Liver (tissue), 9 donors: Measurements from ENCODE around the gene CROT. TPM values are rescaled to one million over a fixed set of nuclear protein-coding genes. Genes with fewer than 3 reads are reported as not detected.

Experiments used
- DNase-seq: peaks from one replicate; pipeline ENCODE4 v3.0.0-alpha.2; 2017; ENCODE audit warnings: low spot score
- H3K27ac ChIP-seq, 2 donors: one replicate each; pipeline ENCODE4 v1.7.0; 2013; ENCODE audit warnings: inconsistent platforms in 2 of 2, low read length in 2 of 2, control low read depth in 1 of 2, low read depth in 1 of 2, mild to moderate bottlenecking in 1 of 2
- H3K27me3 ChIP-seq, 4 donors: one replicate each; pipeline versions ENCODE4 v1.6.1 to v1.7.0; 2013; ENCODE audit warnings: low read length in 3 of 4, inconsistent platforms in 1 of 4, mild to moderate bottlenecking in 1 of 4, moderate library complexity in 1 of 4; ENCODE audit not compliant: control insufficient read depth in 4 of 4, insufficient read depth in 4 of 4
- H3K36me3 ChIP-seq, 4 donors: one replicate each; pipeline versions ENCODE4 v1.6.1 to v1.7.0; 2013; ENCODE audit warnings: low read length in 3 of 4, mild to moderate bottlenecking in 3 of 4, low read depth in 1 of 4, moderate library complexity in 1 of 4; ENCODE audit not compliant: control insufficient read depth in 4 of 4, insufficient read depth in 3 of 4
- H3K4me1 ChIP-seq, 4 donors: one replicate each; pipeline versions ENCODE4 v1.6.1 to v1.7.0; 2013; ENCODE audit warnings: low read length in 3 of 4, mild to moderate bottlenecking in 3 of 4, moderate library complexity in 1 of 4; ENCODE audit not compliant: control insufficient read depth in 4 of 4, insufficient read depth in 4 of 4
- H3K4me3 ChIP-seq, 3 donors: one replicate each; pipeline versions ENCODE4 v1.6.1 to v1.7.0; 2013; ENCODE audit warnings: low read length in 3 of 3, control low read depth in 1 of 3, low read depth in 1 of 3, mild to moderate bottlenecking in 1 of 3
- H3K9ac ChIP-seq, 2 donors: one replicate each; pipeline ENCODE4 v1.7.0; 2013; ENCODE audit warnings: low read length in 2 of 2, mild to moderate bottlenecking in 2 of 2, moderate library complexity in 2 of 2, control low read depth in 1 of 2, low read depth in 1 of 2
- H3K9me3 ChIP-seq, 4 donors: one replicate each; pipeline versions ENCODE4 v1.6.1 to v1.7.0; 2013; ENCODE audit warnings: low read length in 3 of 4; ENCODE audit not compliant: control insufficient read depth in 4 of 4
- ATF3 ChIP-seq: IDR thresholded peaks from 2 replicates; pipeline ENCODE4 v1.6.1; 2016; ENCODE audit warnings: antibody characterized with exemption
- EGR1 ChIP-seq, 2 donors: IDR thresholded peaks; 2 replicates each; pipeline ENCODE4 v1.6.1; 2016 to 2018; ENCODE audit warnings: antibody characterized with exemption in 2 of 2, low read depth in 2 of 2
- FOXA1 ChIP-seq: IDR thresholded peaks from 2 replicates; pipeline ENCODE4 v1.6.1; 2016; ENCODE audit warnings: antibody characterized with exemption
- FOXA2 ChIP-seq: IDR thresholded peaks from 2 replicates; pipeline ENCODE4 v1.6.1; 2016; ENCODE audit warnings: antibody characterized with exemption
- HNF4G ChIP-seq: IDR thresholded peaks from 2 replicates; pipeline ENCODE4 v1.6.1; 2016; ENCODE audit warnings: antibody characterized with exemption
- JUND ChIP-seq, 2 donors: IDR thresholded peaks; 2 replicates each; pipeline ENCODE4 v1.6.1; 2016; ENCODE audit warnings: antibody characterized with exemption in 2 of 2
- NR2F2 ChIP-seq: IDR thresholded peaks from 2 replicates; pipeline ENCODE4 v1.6.1; 2016; ENCODE audit warnings: antibody characterized with exemption
- RXRA ChIP-seq, 2 donors: IDR thresholded peaks; 2 replicates each; pipeline ENCODE4 v1.6.1; 2017 to 2018; ENCODE audit warnings: antibody characterized with exemption in 2 of 2, mild to moderate bottlenecking in 1 of 2
- SP1 ChIP-seq: IDR thresholded peaks from 2 replicates; pipeline ENCODE4 v1.6.1; 2018; ENCODE audit warnings: antibody characterized with exemption, mild to moderate bottlenecking
- TAF1 ChIP-seq: conservative IDR thresholded peaks from 2 replicates; pipeline ENCODE4 v1.6.1; 2016; ENCODE audit warnings: antibody characterized with exemption, mild to moderate bottlenecking
- YY1 ChIP-seq: IDR thresholded peaks from 2 replicates; pipeline ENCODE4 v1.6.1; 2016; ENCODE audit warnings: antibody characterized with exemption, mild to moderate bottlenecking
- WGBS: extraction: QIAGEN DNeasy Blood & Tissue Kit; methylation state at CpG from one replicate; pipeline ENCODE4 v1.1.7; 2013; 5-methylcytosine and 5-hydroxymethylcytosine counted together
- polyA plus RNA-seq, 2 donors: library from polyadenylated mRNA; stranded (reverse) in 1 of 2; unstranded in 1 of 2; fragments of 200-250 nt in 1 of 2; fragments of >200 nt in 1 of 2; fragmentation: Nextera tagmentation in 1 of 2; extraction: Ambion mirVana in 1 of 2; gene quantifications; one replicate each; pipeline versions ENCODE4 v1.2.1 to v1.2.3, GENCODE V29; 2013 to 2015
- total RNA-seq, 2 donors: library from RNA; depleted of rRNA; stranded (reverse); fragments of >200 nt; gene quantifications; one replicate each; pipeline ENCODE4 v1.2.3, GENCODE V29; 2014
- TF ChIP-seq, protein P1 (sequence below): IDR thresholded peaks from 2 replicates; pipeline ENCODE4 v1.6.1; 2016; ENCODE audit warnings: antibody characterized with exemption, mild to moderate bottlenecking
- TF ChIP-seq, protein P2 (sequence below): fragments of 150-350 bp; IDR thresholded peaks from 2 replicates; pipeline ENCODE4 v1.5.1; 2017; ENCODE audit warnings: improper control_type of control experiment, low read depth, low read length; ENCODE audit not compliant: missing input control
- TF ChIP-seq, protein P3 (sequence below): IDR thresholded peaks from 2 replicates; pipeline ENCODE4 v1.6.1; 2016; ENCODE audit warnings: antibody characterized with exemption
- donor health status: healthy.
- donor health status: healthy.
- donor health status: healthy.
- donor health status: healthy.
- donor health status: healthy.

Gene CROT
- total and polyA plus RNA-seq, 4 donors: 10.6 to 45.1 (median 32.9) TPM

DNA sequence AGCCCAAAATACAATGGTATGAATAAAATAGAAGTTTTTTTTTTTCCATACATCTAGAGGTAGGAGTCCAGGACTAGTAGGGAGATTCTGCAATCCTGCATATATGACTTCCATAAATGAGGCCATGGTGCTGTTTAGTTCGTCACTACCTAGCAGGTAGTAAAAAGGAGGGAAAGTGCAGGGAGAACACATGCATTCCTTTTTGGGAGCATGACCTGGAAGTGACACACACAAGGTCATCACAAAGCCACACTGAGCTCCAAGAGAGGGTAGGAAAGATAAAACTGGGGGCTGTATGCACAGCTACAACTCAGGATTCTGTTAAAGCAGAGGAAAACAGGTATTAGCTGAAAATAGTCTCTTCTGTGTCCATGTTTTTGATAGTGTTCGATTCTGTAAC lies 2.2 kb downstream of the CROT start:
- no peak for TF ChIP-seq ATF3
- TF ChIP-seq, protein P1, sequence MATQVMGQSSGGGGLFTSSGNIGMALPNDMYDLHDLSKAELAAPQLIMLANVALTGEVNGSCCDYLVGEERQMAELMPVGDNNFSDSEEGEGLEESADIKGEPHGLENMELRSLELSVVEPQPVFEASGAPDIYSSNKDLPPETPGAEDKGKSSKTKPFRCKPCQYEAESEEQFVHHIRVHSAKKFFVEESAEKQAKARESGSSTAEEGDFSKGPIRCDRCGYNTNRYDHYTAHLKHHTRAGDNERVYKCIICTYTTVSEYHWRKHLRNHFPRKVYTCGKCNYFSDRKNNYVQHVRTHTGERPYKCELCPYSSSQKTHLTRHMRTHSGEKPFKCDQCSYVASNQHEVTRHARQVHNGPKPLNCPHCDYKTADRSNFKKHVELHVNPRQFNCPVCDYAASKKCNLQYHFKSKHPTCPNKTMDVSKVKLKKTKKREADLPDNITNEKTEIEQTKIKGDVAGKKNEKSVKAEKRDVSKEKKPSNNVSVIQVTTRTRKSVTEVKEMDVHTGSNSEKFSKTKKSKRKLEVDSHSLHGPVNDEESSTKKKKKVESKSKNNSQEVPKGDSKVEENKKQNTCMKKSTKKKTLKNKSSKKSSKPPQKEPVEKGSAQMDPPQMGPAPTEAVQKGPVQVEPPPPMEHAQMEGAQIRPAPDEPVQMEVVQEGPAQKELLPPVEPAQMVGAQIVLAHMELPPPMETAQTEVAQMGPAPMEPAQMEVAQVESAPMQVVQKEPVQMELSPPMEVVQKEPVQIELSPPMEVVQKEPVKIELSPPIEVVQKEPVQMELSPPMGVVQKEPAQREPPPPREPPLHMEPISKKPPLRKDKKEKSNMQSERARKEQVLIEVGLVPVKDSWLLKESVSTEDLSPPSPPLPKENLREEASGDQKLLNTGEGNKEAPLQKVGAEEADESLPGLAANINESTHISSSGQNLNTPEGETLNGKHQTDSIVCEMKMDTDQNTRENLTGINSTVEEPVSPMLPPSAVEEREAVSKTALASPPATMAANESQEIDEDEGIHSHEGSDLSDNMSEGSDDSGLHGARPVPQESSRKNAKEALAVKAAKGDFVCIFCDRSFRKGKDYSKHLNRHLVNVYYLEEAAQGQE: no peak
- TF ChIP-seq, protein P2, sequence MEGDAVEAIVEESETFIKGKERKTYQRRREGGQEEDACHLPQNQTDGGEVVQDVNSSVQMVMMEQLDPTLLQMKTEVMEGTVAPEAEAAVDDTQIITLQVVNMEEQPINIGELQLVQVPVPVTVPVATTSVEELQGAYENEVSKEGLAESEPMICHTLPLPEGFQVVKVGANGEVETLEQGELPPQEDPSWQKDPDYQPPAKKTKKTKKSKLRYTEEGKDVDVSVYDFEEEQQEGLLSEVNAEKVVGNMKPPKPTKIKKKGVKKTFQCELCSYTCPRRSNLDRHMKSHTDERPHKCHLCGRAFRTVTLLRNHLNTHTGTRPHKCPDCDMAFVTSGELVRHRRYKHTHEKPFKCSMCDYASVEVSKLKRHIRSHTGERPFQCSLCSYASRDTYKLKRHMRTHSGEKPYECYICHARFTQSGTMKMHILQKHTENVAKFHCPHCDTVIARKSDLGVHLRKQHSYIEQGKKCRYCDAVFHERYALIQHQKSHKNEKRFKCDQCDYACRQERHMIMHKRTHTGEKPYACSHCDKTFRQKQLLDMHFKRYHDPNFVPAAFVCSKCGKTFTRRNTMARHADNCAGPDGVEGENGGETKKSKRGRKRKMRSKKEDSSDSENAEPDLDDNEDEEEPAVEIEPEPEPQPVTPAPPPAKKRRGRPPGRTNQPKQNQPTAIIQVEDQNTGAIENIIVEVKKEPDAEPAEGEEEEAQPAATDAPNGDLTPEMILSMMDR: no peak
- no peak for TF ChIP-seq YY1
- TF ChIP-seq RXRA (IDR thresholded peaks at IDR 0.05): no peak
- TF ChIP-seq TAF1: no peak
- no peak for TF ChIP-seq JUND (IDR thresholded peaks at IDR 0.05)
- TF ChIP-seq SP1: no peak
- no peak for TF ChIP-seq HNF4G
- TF ChIP-seq FOXA1: no peak
- TF ChIP-seq EGR1 (IDR thresholded peaks at IDR 0.05; ENCODE audit: low read depth in 2 of 2): no peak
- Histone ChIP-seq H3K9ac (no peak overlapping the region), H3K4me1 (peaks cover 1 to 37% (median 34%) of the 10 kb centered on the region in 4 donors), H3K27ac (no peak overlapping the region), H3K36me3 (peaks cover 3 to 28% (median 9%) of the 10 kb centered on the region in 4 donors), H3K4me3 (no peak overlapping the region), H3K9me3 (no peaks in the 10 kb centered on the region), H3K27me3 (no peaks in the 10 kb centered on the region)
- no peak for DNase-seq
- 92% methylated on average over 2 of the region's 2 CpGs for WGBS

- H3K27me3 ChIP-seq: no peaks in the 10 kb centered on the region
- no peak for DNase-seq
- H3K9me3 ChIP-seq: no peaks in the 10 kb centered on the region
- H3K4me1 ChIP-seq: no peaks in the 10 kb centered on the region
- TF ChIP-seq NR2F2 (no peak), FOXA2 (no peak), HNF4G (no peak), EGR1 (IDR thresholded peaks at IDR 0.05; ENCODE audit: low read depth in 2 of 2) (no peak)
- TF ChIP-seq, protein P3, sequence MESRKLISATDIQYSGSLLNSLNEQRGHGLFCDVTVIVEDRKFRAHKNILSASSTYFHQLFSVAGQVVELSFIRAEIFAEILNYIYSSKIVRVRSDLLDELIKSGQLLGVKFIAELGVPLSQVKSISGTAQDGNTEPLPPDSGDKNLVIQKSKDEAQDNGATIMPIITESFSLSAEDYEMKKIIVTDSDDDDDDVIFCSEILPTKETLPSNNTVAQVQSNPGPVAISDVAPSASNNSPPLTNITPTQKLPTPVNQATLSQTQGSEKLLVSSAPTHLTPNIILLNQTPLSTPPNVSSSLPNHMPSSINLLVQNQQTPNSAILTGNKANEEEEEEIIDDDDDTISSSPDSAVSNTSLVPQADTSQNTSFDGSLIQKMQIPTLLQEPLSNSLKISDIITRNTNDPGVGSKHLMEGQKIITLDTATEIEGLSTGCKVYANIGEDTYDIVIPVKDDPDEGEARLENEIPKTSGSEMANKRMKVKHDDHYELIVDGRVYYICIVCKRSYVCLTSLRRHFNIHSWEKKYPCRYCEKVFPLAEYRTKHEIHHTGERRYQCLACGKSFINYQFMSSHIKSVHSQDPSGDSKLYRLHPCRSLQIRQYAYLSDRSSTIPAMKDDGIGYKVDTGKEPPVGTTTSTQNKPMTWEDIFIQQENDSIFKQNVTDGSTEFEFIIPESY: no peak
- TF ChIP-seq, protein P2: no peak
- no peak overlapping the region for H3K9ac ChIP-seq
- H3K4me3 ChIP-seq: no peak overlapping the region
- peaks cover 6 to 40% (median 30%) of the 10 kb centered on the region in 4 donors for H3K36me3 ChIP-seq
- no peak overlapping the region for H3K27ac ChIP-seq
- 97% methylated on average over 3 of the region's 3 CpGs for WGBS
Observed at GRCh38 chr7:87354749-87355148, 9.3 kb downstream of the CROT start.
